Raji (cell line): Measurements from ENCODE around the gene NKX1-1.

Experiments used
- POLR2A ChIP-seq: IDR thresholded peaks from 2 replicates; pipeline ENCODE4 v1.6.1; 2011; ENCODE audit warnings: low read depth, low read length, control low read depth; ENCODE audit not compliant: insufficient read depth

Gene NKX1-1

GRCh38 chr4:1402021-1402515 lies 4.2 kb downstream of the NKX1-1 start:
- no peak for TF ChIP-seq POLR2A

- no peak for TF ChIP-seq POLR2A
Measured at GRCh38 chr4:1401409-1402020, 4.7 kb downstream of the NKX1-1 start.

- no peak for TF ChIP-seq POLR2A
Measured at GRCh38 chr4:1400831-1401408, 5.3 kb downstream of the NKX1-1 start.

GRCh38 chr4:1400191-1400805 lies 5.9 kb downstream of the NKX1-1 start:
- TF ChIP-seq POLR2A = no peak

- no peak for TF ChIP-seq POLR2A
Measured at GRCh38 chr4:1399508-1400190, 6.6 kb downstream of the NKX1-1 start.

- no peak for TF ChIP-seq POLR2A
Measured at GRCh38 chr4:1398681-1399507, 7.3 kb downstream of the NKX1-1 start.

- no peak for TF ChIP-seq POLR2A
Measured at GRCh38 chr4:1396806-1397455, 9.3 kb downstream of the NKX1-1 start.

- TF ChIP-seq POLR2A = no peak
Measured at GRCh38 chr4:1395941-1396805, 10.1 kb downstream of the NKX1-1 start.

- TF ChIP-seq POLR2A = no peak
Measured at GRCh38 chr4:1393866-1394265, 12.4 kb downstream of the NKX1-1 start.

- TF ChIP-seq POLR2A = no peak
Measured at GRCh38 chr4:1385373-1386340, 20.6 kb downstream of the NKX1-1 start.

GRCh38 chr4:1384675-1385372 lies 21.4 kb downstream of the NKX1-1 start:
- TF ChIP-seq POLR2A = no peak
